ENCODE data around the gene DAB1. TPM values are rescaled to one million over a fixed set of nuclear protein-coding genes. Genes with fewer than 3 reads are reported as not detected.

Gene DAB1
- total and polyA plus RNA-seq, 2 of the 8 experiments (the other 6 are each of a cell fraction or from before 2014, with no cell fraction given): 4.4 to 11.8 TPM

- TF ChIP-seq, protein P1, sequence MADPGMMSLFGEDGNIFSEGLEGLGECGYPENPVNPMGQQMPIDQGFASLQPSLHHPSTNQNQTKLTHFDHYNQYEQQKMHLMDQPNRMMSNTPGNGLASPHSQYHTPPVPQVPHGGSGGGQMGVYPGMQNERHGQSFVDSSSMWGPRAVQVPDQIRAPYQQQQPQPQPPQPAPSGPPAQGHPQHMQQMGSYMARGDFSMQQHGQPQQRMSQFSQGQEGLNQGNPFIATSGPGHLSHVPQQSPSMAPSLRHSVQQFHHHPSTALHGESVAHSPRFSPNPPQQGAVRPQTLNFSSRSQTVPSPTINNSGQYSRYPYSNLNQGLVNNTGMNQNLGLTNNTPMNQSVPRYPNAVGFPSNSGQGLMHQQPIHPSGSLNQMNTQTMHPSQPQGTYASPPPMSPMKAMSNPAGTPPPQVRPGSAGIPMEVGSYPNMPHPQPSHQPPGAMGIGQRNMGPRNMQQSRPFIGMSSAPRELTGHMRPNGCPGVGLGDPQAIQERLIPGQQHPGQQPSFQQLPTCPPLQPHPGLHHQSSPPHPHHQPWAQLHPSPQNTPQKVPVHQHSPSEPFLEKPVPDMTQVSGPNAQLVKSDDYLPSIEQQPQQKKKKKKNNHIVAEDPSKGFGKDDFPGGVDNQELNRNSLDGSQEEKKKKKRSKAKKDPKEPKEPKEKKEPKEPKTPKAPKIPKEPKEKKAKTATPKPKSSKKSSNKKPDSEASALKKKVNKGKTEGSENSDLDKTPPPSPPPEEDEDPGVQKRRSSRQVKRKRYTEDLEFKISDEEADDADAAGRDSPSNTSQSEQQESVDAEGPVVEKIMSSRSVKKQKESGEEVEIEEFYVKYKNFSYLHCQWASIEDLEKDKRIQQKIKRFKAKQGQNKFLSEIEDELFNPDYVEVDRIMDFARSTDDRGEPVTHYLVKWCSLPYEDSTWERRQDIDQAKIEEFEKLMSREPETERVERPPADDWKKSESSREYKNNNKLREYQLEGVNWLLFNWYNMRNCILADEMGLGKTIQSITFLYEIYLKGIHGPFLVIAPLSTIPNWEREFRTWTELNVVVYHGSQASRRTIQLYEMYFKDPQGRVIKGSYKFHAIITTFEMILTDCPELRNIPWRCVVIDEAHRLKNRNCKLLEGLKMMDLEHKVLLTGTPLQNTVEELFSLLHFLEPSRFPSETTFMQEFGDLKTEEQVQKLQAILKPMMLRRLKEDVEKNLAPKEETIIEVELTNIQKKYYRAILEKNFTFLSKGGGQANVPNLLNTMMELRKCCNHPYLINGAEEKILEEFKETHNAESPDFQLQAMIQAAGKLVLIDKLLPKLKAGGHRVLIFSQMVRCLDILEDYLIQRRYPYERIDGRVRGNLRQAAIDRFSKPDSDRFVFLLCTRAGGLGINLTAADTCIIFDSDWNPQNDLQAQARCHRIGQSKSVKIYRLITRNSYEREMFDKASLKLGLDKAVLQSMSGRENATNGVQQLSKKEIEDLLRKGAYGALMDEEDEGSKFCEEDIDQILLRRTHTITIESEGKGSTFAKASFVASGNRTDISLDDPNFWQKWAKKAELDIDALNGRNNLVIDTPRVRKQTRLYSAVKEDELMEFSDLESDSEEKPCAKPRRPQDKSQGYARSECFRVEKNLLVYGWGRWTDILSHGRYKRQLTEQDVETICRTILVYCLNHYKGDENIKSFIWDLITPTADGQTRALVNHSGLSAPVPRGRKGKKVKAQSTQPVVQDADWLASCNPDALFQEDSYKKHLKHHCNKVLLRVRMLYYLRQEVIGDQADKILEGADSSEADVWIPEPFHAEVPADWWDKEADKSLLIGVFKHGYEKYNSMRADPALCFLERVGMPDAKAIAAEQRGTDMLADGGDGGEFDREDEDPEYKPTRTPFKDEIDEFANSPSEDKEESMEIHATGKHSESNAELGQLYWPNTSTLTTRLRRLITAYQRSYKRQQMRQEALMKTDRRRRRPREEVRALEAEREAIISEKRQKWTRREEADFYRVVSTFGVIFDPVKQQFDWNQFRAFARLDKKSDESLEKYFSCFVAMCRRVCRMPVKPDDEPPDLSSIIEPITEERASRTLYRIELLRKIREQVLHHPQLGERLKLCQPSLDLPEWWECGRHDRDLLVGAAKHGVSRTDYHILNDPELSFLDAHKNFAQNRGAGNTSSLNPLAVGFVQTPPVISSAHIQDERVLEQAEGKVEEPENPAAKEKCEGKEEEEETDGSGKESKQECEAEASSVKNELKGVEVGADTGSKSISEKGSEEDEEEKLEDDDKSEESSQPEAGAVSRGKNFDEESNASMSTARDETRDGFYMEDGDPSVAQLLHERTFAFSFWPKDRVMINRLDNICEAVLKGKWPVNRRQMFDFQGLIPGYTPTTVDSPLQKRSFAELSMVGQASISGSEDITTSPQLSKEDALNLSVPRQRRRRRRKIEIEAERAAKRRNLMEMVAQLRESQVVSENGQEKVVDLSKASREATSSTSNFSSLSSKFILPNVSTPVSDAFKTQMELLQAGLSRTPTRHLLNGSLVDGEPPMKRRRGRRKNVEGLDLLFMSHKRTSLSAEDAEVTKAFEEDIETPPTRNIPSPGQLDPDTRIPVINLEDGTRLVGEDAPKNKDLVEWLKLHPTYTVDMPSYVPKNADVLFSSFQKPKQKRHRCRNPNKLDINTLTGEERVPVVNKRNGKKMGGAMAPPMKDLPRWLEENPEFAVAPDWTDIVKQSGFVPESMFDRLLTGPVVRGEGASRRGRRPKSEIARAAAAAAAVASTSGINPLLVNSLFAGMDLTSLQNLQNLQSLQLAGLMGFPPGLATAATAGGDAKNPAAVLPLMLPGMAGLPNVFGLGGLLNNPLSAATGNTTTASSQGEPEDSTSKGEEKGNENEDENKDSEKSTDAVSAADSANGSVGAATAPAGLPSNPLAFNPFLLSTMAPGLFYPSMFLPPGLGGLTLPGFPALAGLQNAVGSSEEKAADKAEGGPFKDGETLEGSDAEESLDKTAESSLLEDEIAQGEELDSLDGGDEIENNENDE (IDR thresholded peaks at IDR 0.05; ENCODE audit: insufficient replicate concordance, low read length): no peak
- TF ChIP-seq HDAC6 (IDR thresholded peaks at IDR 0.05; ENCODE audit: low read depth, low read length): no peak
- TF ChIP-seq CHD1 (IDR thresholded peaks at IDR 0.05; ENCODE audit: low read depth, low read length): no peak
- TF ChIP-seq EGR1 (IDR thresholded peaks at IDR 0.05; ENCODE audit: borderline replicate concordance, low read depth, low read length): no peak
- no peak for TF ChIP-seq CREB1 (IDR thresholded peaks at IDR 0.05)
- no peak for TF ChIP-seq CTBP2 (IDR thresholded peaks at IDR 0.05; ENCODE audit: borderline replicate concordance, insufficient read depth, insufficient read length, low read length)
Observed at GRCh38 chr1:57124170-57124569, 299.7 kb downstream of the DAB1 start (continued).

All from H1 (cell line).